ENCODE data around the gene MRPL28.
A peak's percentile ranks its signal among the peaks of the same experiment; 100 is the strongest.

Gene MRPL28

GRCh38 chr16:398561-399339 is 28.4 kb upstream of the MRPL28 start:
- no peak overlapping the region for H3K4me3 ChIP-seq (ENCODE audit: control insufficient read depth, low read depth, low read length)
- DNase-seq (ENCODE audit: low read depth): no peak
- no peak for TF ChIP-seq CTCF (IDR thresholded peaks at IDR 0.05; ENCODE audit: control insufficient read depth, insufficient read depth, low read depth, low read length, missing control alignments)

- TF ChIP-seq CTCF (IDR thresholded peaks at IDR 0.05; ENCODE audit: control insufficient read depth, insufficient read depth, low read depth, low read length, missing control alignments): peak; percentile 50
- peak overlapping the region; percentile 35 for H3K4me3 ChIP-seq (ENCODE audit: control insufficient read depth, low read depth, low read length)
- DNase-seq (ENCODE audit: low read depth): no peak
These were observed 27.5 kb upstream of the MRPL28 start for GRCh38 chr16:397736-398332.

GRCh38 chr16:397135-397661 is 26.9 kb upstream of the MRPL28 start, which contains the start of gene NME4:
TSS of gene NME4 (plus strand) at chr16:397199. CDS start at chr16:397223, 24 bp downstream.
- no peak for TF ChIP-seq CTCF (IDR thresholded peaks at IDR 0.05; ENCODE audit: control insufficient read depth, insufficient read depth, low read depth, low read length, missing control alignments)
- H3K4me3 ChIP-seq (ENCODE audit: control insufficient read depth, low read depth, low read length): peak within 1 kb of the TSS; percentile 49
- DNase-seq (ENCODE audit: low read depth): no peak

- DNase-seq (ENCODE audit: low read depth): no peak
- no peak for TF ChIP-seq CTCF (IDR thresholded peaks at IDR 0.05; ENCODE audit: control insufficient read depth, insufficient read depth, low read depth, low read length, missing control alignments)
- H3K4me3 ChIP-seq (ENCODE audit: control insufficient read depth, low read depth, low read length): peak overlapping the region; percentile 43
These were observed 26.3 kb upstream of the MRPL28 start for GRCh38 chr16:396605-397004.

GRCh38 chr16:396199-396598 is 25.9 kb upstream of the MRPL28 start:
- no peak overlapping the region for H3K4me3 ChIP-seq (ENCODE audit: control insufficient read depth, low read depth, low read length)
- no peak for TF ChIP-seq CTCF (IDR thresholded peaks at IDR 0.05; ENCODE audit: control insufficient read depth, insufficient read depth, low read depth, low read length, missing control alignments)
- no peak for DNase-seq (ENCODE audit: low read depth)

GRCh38 chr16:392450-393030 is 22.2 kb upstream of the MRPL28 start:
- H3K4me3 ChIP-seq (ENCODE audit: control insufficient read depth, low read depth, low read length): no peak overlapping the region
- no peak for DNase-seq (ENCODE audit: low read depth)
- no peak for TF ChIP-seq CTCF (IDR thresholded peaks at IDR 0.05; ENCODE audit: control insufficient read depth, insufficient read depth, low read depth, low read length, missing control alignments)

Data from AG09309 (cell line).